Neural progenitor cell (in vitro differentiated cells): ENCODE results near the gene TTYH2. TPM values are rescaled to one million over a fixed set of nuclear protein-coding genes. Genes with fewer than 3 reads are reported as not detected.
A peak's percentile ranks its signal among the peaks of the same experiment; 100 is the strongest.

Experiments used
- DNase-seq: peaks from one replicate; pipeline ENCODE4 v3.0.0-alpha.2; 2016; ENCODE audit warnings: low spot score
- H2AFZ ChIP-seq: fragments of 200-600 bp; sonication (generic); replicated peaks from 2 replicates; pipeline ENCODE4 v1.6.1; 2016; ENCODE audit warnings: antibody characterized with exemption
- H3F3A ChIP-seq: fragments of 200-600 bp; sonication (generic); 2 replicates; pipeline ENCODE4 v1.6.1; 2016; ENCODE audit warnings: antibody characterized with exemption, low read depth
- H3K27ac ChIP-seq: fragments of 200-600 bp; sonication (generic); 2 replicates; pipeline ENCODE4 v1.5.1; 2016; ENCODE audit warnings: mild to moderate bottlenecking
- H3K27me3 ChIP-seq: fragments of 200-600 bp; sonication (generic); 2 replicates; pipeline ENCODE4 v1.6.1; 2016; ENCODE audit warnings: mild to moderate bottlenecking, moderate library complexity
- H3K36me3 ChIP-seq: fragments of 200-600 bp; sonication (generic); 2 replicates; pipeline ENCODE4 v1.5.1; 2016
- H3K4me1 ChIP-seq: fragments of 200-600 bp; sonication (generic); 2 replicates; pipeline ENCODE4 v1.6.1; 2016; ENCODE audit warnings: mixed run types
- H3K4me2 ChIP-seq: fragments of 200-600 bp; sonication (generic); 2 replicates; pipeline ENCODE4 v1.6.1; 2016
- H3K4me3 ChIP-seq: fragments of 200-600 bp; sonication (generic); 2 replicates; pipeline ENCODE4 v1.5.1; 2016
- H3K79me2 ChIP-seq: fragments of 200-600 bp; sonication (generic); 2 replicates; pipeline ENCODE4 v1.6.1; 2016; ENCODE audit warnings: low read depth
- H3K9ac ChIP-seq: fragments of 200-600 bp; sonication (generic); 2 replicates; pipeline ENCODE4 v1.6.1; 2016
- H3K9me3 ChIP-seq: fragments of 200-600 bp; sonication (generic); 2 replicates; pipeline ENCODE4 v1.5.1; 2016; ENCODE audit warnings: low read depth
- H4K20me1 ChIP-seq: fragments of 200-600 bp; sonication (generic); 2 replicates; pipeline ENCODE4 v1.6.1; 2016; ENCODE audit warnings: low read depth
- H3K27ac Mint-ChIP-seq: 3 replicates; pipeline ENCODE4 v1.8.0; 2021; ENCODE audit warnings: mixed read lengths
- H3K27me3 Mint-ChIP-seq: 2 replicates; pipeline ENCODE4 v1.8.0; 2022; ENCODE audit warnings: low read depth, mild to moderate bottlenecking, inconsistent platforms, moderate library complexity, mixed read lengths; ENCODE audit not compliant: insufficient read depth
- H3K36me3 Mint-ChIP-seq: 3 replicates; pipeline ENCODE4 v1.8.0; 2021; ENCODE audit warnings: mixed read lengths
- H3K4me1 Mint-ChIP-seq: 3 replicates; pipeline ENCODE4 v1.8.0; 2021; ENCODE audit warnings: mixed read lengths
- H3K4me3 Mint-ChIP-seq: 3 replicates; pipeline ENCODE4 v1.8.0; 2021; ENCODE audit warnings: mild to moderate bottlenecking, moderate library complexity, mixed read lengths
- H3K9me3 Mint-ChIP-seq: 3 replicates; pipeline ENCODE4 v1.8.0; 2020; ENCODE audit warnings: mixed read lengths
- EZH2 ChIP-seq: fragments of 200-600 bp; sonication (generic); IDR thresholded peaks from 2 replicates; pipeline ENCODE4 v1.6.1; 2017; ENCODE audit warnings: antibody characterized with exemption, mild to moderate bottlenecking, moderate library complexity
- EZH2phosphoT487 ChIP-seq: fragments of 200-600 bp; sonication (generic); IDR thresholded peaks from 2 replicates; pipeline ENCODE4 v1.6.1; 2017; ENCODE audit warnings: antibody characterized with exemption
- total RNA-seq: library from RNA; depleted of rRNA; stranded (reverse); fragments of >200 nt; gene quantifications from 2 replicates; pipeline ENCODE4 v1.2.3, GENCODE V29; 2015; ENCODE audit warnings: low replicate concordance
- TF ChIP-seq, protein P1 (sequence below): fragments of 200-600 bp; sonication (generic); IDR thresholded peaks from 2 replicates; pipeline ENCODE4 v1.5.1; 2017; ENCODE audit warnings: antibody characterized with exemption, mild to moderate bottlenecking

The TTYH2 gene
- total RNA-seq, 1 donor from 2014 or later, result 5.8 TPM

DNA sequence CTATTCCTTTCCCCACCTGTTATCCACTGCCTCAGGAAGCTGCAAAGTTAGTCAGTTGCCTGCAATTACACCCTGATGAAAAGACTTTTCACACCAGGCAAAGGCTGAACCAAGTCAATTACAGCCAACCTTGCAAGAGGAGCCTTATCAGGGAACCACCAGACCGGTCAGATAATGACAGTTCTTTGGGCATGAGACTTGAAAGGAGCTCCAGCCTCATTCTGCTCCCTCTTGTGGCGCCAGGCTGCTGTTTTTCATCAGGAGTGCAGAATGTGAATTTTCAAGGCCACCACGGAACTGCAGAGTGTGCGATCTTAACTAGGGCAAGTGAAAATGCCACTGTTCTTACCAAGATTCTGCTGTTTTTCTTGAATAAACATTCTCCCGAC lies 83.2 kb downstream of the TTYH2 start:
- H3K27ac ChIP-seq, result no peak overlapping the region
- peaks cover 21% of the 10 kb centered on the region for H3K27me3 Mint-ChIP-seq
- peak overlapping the region; percentile 25 for H3K27ac Mint-ChIP-seq

DNA sequence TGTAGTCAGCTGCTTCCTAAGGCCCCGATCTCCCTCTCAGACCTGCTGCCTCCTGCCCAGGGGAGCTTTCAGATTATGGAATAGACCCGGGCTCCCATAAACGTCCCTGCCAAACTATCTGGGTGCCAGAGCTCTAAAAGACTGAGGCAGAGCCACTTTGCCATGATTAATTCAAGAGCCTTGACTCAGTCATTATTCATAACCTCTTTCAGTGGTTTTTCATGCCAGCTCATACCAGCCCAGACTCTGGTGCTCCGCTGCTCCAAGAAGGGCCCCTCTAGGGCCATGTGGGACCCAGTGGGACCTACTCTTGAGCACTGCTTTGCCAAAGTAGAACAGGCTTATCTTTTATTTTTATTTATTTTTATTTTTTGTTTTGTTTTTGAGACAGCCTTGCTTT lies 84.6 kb downstream of the TTYH2 start:
- Mint-ChIP-seq H3K27me3 (peaks cover 21% of the 10 kb centered on the region), H3K4me3 (no peak overlapping the region), H3K9me3 (peaks cover 10% of the 10 kb centered on the region), H3K27ac (peak overlapping the region; percentile 4), H3K4me1 (peaks cover 26% of the 10 kb centered on the region), H3K36me3 (no peaks in the 10 kb centered on the region)
- no peaks in the 10 kb centered on the region for H3K9me3 ChIP-seq
- no peaks in the 10 kb centered on the region for H3K4me1 ChIP-seq
- H3F3A ChIP-seq, result peaks cover 12% of the 10 kb centered on the region
- no peak overlapping the region for H3K4me2 ChIP-seq
- no peak overlapping the region for H3K9ac ChIP-seq
- no peak for DNase-seq
- no peaks in the 10 kb centered on the region for H3K36me3 ChIP-seq
- no peaks in the 10 kb centered on the region for H3K79me2 ChIP-seq
- H3K27ac ChIP-seq, result no peak overlapping the region
- H3K27me3 ChIP-seq, result no peaks in the 10 kb centered on the region
- no peaks in the 10 kb centered on the region for H4K20me1 ChIP-seq
- H3K4me3 ChIP-seq, result no peak overlapping the region
- TF ChIP-seq EZH2, result no peak
- no peak for TF ChIP-seq EZH2phosphoT487
- TF ChIP-seq, protein P1, sequence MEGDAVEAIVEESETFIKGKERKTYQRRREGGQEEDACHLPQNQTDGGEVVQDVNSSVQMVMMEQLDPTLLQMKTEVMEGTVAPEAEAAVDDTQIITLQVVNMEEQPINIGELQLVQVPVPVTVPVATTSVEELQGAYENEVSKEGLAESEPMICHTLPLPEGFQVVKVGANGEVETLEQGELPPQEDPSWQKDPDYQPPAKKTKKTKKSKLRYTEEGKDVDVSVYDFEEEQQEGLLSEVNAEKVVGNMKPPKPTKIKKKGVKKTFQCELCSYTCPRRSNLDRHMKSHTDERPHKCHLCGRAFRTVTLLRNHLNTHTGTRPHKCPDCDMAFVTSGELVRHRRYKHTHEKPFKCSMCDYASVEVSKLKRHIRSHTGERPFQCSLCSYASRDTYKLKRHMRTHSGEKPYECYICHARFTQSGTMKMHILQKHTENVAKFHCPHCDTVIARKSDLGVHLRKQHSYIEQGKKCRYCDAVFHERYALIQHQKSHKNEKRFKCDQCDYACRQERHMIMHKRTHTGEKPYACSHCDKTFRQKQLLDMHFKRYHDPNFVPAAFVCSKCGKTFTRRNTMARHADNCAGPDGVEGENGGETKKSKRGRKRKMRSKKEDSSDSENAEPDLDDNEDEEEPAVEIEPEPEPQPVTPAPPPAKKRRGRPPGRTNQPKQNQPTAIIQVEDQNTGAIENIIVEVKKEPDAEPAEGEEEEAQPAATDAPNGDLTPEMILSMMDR, result no peak
- H2AFZ ChIP-seq, result no peak overlapping the region

More for the DNA sequence above, 83.2 kb downstream of the TTYH2 start:
- H3K4me1 Mint-ChIP-seq, result peaks cover 26% of the 10 kb centered on the region
- TF ChIP-seq, protein P1, result peak; percentile 70
- TF ChIP-seq EZH2, result no peak
- no peaks in the 10 kb centered on the region for H3K36me3 ChIP-seq
- H3K4me2 ChIP-seq, result no peak overlapping the region
- DNase-seq, result peak; percentile 82
- H3K4me1 ChIP-seq, result no peaks in the 10 kb centered on the region
- no peak overlapping the region for H3K9ac ChIP-seq
- H3K4me3 ChIP-seq, result no peak overlapping the region
- H3K79me2 ChIP-seq, result no peaks in the 10 kb centered on the region
- no peak overlapping the region for H2AFZ ChIP-seq
- H3K4me3 Mint-ChIP-seq, result peak overlapping the region; percentile 48
- no peaks in the 10 kb centered on the region for H3K36me3 Mint-ChIP-seq
- H3K27me3 ChIP-seq, result no peaks in the 10 kb centered on the region
- no peaks in the 10 kb centered on the region for H3K9me3 ChIP-seq
- no peaks in the 10 kb centered on the region for H4K20me1 ChIP-seq
- H3K9me3 Mint-ChIP-seq, result peaks cover 10% of the 10 kb centered on the region
- peaks cover 12% of the 10 kb centered on the region for H3F3A ChIP-seq

DNA sequence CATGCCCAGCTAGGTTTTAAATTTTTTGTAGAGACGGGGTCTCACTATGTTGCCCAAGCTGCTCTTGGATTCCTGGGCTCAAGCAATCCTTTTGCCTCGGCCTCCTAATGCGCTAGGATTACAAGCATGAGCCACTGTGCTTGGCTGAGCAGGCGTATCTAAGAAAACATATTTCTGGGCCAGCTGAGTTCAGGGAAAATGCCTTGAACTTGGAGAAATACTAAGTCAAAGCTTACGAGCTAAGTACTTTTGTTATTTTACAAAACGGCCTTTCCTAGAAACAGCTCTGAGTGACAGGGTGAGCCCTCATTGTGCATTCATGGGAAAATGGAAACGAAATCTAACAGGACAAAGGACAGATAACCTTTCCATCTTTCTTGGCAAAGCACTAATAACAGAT lies 85.4 kb downstream of the TTYH2 start:
- H3K9me3 Mint-ChIP-seq, result peaks cover 7% of the 10 kb centered on the region
- H3K4me2 ChIP-seq, result no peak overlapping the region
- no peak overlapping the region for H2AFZ ChIP-seq
- no peaks in the 10 kb centered on the region for H3K36me3 ChIP-seq
- no peak overlapping the region for H3K9ac ChIP-seq
- H3K27me3 Mint-ChIP-seq, result peaks cover 21% of the 10 kb centered on the region
- H3K36me3 Mint-ChIP-seq, result no peaks in the 10 kb centered on the region
- H3K4me1 ChIP-seq, result no peaks in the 10 kb centered on the region
- no peak for DNase-seq
- H3F3A ChIP-seq, result peaks cover 12% of the 10 kb centered on the region
- no peak overlapping the region for H3K27ac ChIP-seq
- no peak overlapping the region for H3K4me3 ChIP-seq
- H3K27me3 ChIP-seq, result no peaks in the 10 kb centered on the region
- H3K27ac Mint-ChIP-seq, result no peak overlapping the region
- peaks cover 26% of the 10 kb centered on the region for H3K4me1 Mint-ChIP-seq
- no peak overlapping the region for H3K4me3 Mint-ChIP-seq
- H3K9me3 ChIP-seq, result no peaks in the 10 kb centered on the region
- no peaks in the 10 kb centered on the region for H3K79me2 ChIP-seq
- H4K20me1 ChIP-seq, result no peaks in the 10 kb centered on the region
- TF ChIP-seq EZH2phosphoT487 (no peak), EZH2 (no peak)
- TF ChIP-seq, protein P1, result no peak
